OCI-LY1 (cell line): ENCODE measurements around the gene MPPED1.

Experiments used
- EZH2 ChIP-seq: fragments of 200-600 bp; sonication (generic), shearing (Covaris generic); IDR thresholded peaks from 2 replicates; pipeline ENCODE4 v1.8.0; 2017; ENCODE audit warnings: borderline replicate concordance, mixed run types, mild to moderate bottlenecking, antibody characterized with exemption, low read length, moderate library complexity, mixed read lengths
- TF ChIP-seq, protein P1 (sequence below): fragments of 200-600 bp; sonication (generic), shearing (Covaris generic); IDR thresholded peaks from 2 replicates; pipeline ENCODE4 v1.5.1; 2017; ENCODE audit warnings: mild to moderate bottlenecking, antibody characterized with exemption, low read length, moderate library complexity, mixed read lengths

GRCh38 chr22:43411040-43411868 lies 560 bp upstream of the MPPED1 start:
- TF ChIP-seq EZH2 = no peak
- TF ChIP-seq, protein P1, sequence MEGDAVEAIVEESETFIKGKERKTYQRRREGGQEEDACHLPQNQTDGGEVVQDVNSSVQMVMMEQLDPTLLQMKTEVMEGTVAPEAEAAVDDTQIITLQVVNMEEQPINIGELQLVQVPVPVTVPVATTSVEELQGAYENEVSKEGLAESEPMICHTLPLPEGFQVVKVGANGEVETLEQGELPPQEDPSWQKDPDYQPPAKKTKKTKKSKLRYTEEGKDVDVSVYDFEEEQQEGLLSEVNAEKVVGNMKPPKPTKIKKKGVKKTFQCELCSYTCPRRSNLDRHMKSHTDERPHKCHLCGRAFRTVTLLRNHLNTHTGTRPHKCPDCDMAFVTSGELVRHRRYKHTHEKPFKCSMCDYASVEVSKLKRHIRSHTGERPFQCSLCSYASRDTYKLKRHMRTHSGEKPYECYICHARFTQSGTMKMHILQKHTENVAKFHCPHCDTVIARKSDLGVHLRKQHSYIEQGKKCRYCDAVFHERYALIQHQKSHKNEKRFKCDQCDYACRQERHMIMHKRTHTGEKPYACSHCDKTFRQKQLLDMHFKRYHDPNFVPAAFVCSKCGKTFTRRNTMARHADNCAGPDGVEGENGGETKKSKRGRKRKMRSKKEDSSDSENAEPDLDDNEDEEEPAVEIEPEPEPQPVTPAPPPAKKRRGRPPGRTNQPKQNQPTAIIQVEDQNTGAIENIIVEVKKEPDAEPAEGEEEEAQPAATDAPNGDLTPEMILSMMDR = no peak
